H9 (cell line): ENCODE measurements around the gene RPAP2. TPM values are rescaled to one million over a fixed set of nuclear protein-coding genes. Genes with fewer than 3 reads are reported as not detected.

Experiments used
- DNase-seq: peaks from one replicate; pipeline ENCODE4 v3.0.0-alpha.2; 2017
- H2AFZ ChIP-seq: one replicate; pipeline ENCODE4 v1.6.1; 2013; ENCODE audit warnings: mild to moderate bottlenecking, low read length, control low read depth, moderate library complexity
- H2AK5ac ChIP-seq: 2 replicates; pipeline ENCODE4 v1.6.1; 2013; ENCODE audit warnings: low read length, control low read depth, mixed read lengths; ENCODE audit not compliant: insufficient read length
- H2BK120ac ChIP-seq: one replicate; pipeline ENCODE4 v1.6.1; 2013; ENCODE audit warnings: low read depth, mild to moderate bottlenecking, low read length, control low read depth, inconsistent platforms; ENCODE audit not compliant: poor library complexity, severe bottlenecking
- H2BK12ac ChIP-seq: 2 replicates; pipeline ENCODE4 v1.6.1; 2013; ENCODE audit warnings: low read length, control low read depth, mixed read lengths, low read depth; ENCODE audit not compliant: insufficient read length
- H2BK15ac ChIP-seq: 2 replicates; pipeline ENCODE4 v1.6.1; 2013; ENCODE audit warnings: low read depth, low read length, control low read depth
- H2BK20ac ChIP-seq: one replicate; pipeline ENCODE4 v1.6.1; 2013; ENCODE audit warnings: low read depth, mild to moderate bottlenecking, low read length, control low read depth, inconsistent platforms; ENCODE audit not compliant: poor library complexity, severe bottlenecking
- H2BK5ac ChIP-seq: 2 replicates; pipeline ENCODE4 v1.6.1; 2013; ENCODE audit warnings: low read length, control low read depth, mixed read lengths; ENCODE audit not compliant: insufficient read length
- H3K14ac ChIP-seq: 2 replicates; pipeline ENCODE4 v1.6.1; 2013; ENCODE audit warnings: low read length, control low read depth; ENCODE audit not compliant: insufficient read depth
- H3K18ac ChIP-seq: 2 replicates; pipeline ENCODE4 v1.6.1; 2013; ENCODE audit warnings: low read depth, mild to moderate bottlenecking, mixed read lengths, low read length, control low read depth; ENCODE audit not compliant: insufficient read length
- H3K23ac ChIP-seq: 2 replicates; pipeline ENCODE4 v1.6.1; 2013; ENCODE audit warnings: low read length, control low read depth, mixed read lengths, low read depth; ENCODE audit not compliant: insufficient read length
- H3K23me2 ChIP-seq: 2 replicates; pipeline ENCODE4 v1.6.1; 2013; ENCODE audit warnings: low read depth, mild to moderate bottlenecking, mixed read lengths, low read length, control low read depth; ENCODE audit not compliant: insufficient read length, poor library complexity, severe bottlenecking
- H3K27ac ChIP-seq: 2 replicates; pipeline ENCODE4 v1.5.1; 2013; ENCODE audit warnings: low read length, control low read depth, mixed read lengths, low read depth; ENCODE audit not compliant: insufficient read length
- H3K27me3 ChIP-seq: 2 replicates; pipeline ENCODE4 v1.6.1; 2013; ENCODE audit warnings: low read length, control low read depth, inconsistent platforms; ENCODE audit not compliant: insufficient read depth
- H3K4ac ChIP-seq: 2 replicates; pipeline ENCODE4 v1.6.1; 2013; ENCODE audit warnings: low read depth, mild to moderate bottlenecking, control low read depth, inconsistent platforms, low read length, moderate library complexity
- H3K4me1 ChIP-seq: 2 replicates; pipeline ENCODE4 v1.6.1; 2013; ENCODE audit warnings: low read length, control low read depth, inconsistent platforms; ENCODE audit not compliant: insufficient read depth
- H3K4me2 ChIP-seq: 2 replicates; pipeline ENCODE4 v1.6.1; 2013; ENCODE audit warnings: low read length, control low read depth, mixed read lengths; ENCODE audit not compliant: insufficient read length, insufficient read depth
- H3K56ac ChIP-seq: 2 replicates; pipeline ENCODE4 v1.6.1; 2013; ENCODE audit warnings: low read depth, mild to moderate bottlenecking, mixed read lengths, low read length, control low read depth; ENCODE audit not compliant: insufficient read length
- H3K79me1 ChIP-seq: 2 replicates; pipeline ENCODE4 v1.6.1; 2013; ENCODE audit warnings: low read depth, mild to moderate bottlenecking, moderate library complexity, low read length, control low read depth, inconsistent platforms; ENCODE audit not compliant: insufficient read depth, poor library complexity, severe bottlenecking
- H3K79me2 ChIP-seq: 2 replicates; pipeline ENCODE4 v1.6.1; 2013; ENCODE audit warnings: low read length, control low read depth, inconsistent platforms; ENCODE audit not compliant: insufficient read depth
- H3K9ac ChIP-seq: 2 replicates; pipeline ENCODE4 v1.6.1; 2013; ENCODE audit warnings: low read length, control low read depth, mixed read lengths; ENCODE audit not compliant: insufficient read length; ENCODE audit errors: extremely low read depth
- H3K9me3 ChIP-seq: one replicate; pipeline ENCODE4 v1.6.1; 2013; ENCODE audit warnings: low read depth, low read length, inconsistent platforms; ENCODE audit not compliant: control insufficient read depth
- H3T11ph ChIP-seq: one replicate; pipeline ENCODE4 v1.6.1; 2013; ENCODE audit warnings: mild to moderate bottlenecking, low read length, control low read depth, inconsistent platforms
- H4K20me1 ChIP-seq: one replicate; pipeline ENCODE4 v1.6.1; 2013; ENCODE audit not compliant: control insufficient read depth, insufficient read length, insufficient read depth
- H4K5ac ChIP-seq: 2 replicates; pipeline ENCODE4 v1.6.1; 2013; ENCODE audit warnings: low read depth, mild to moderate bottlenecking, mixed read lengths, low read length, control low read depth; ENCODE audit not compliant: insufficient read length
- H4K8ac ChIP-seq: replicated peaks from 2 replicates; pipeline ENCODE4 v1.6.1; 2013; ENCODE audit warnings: low read length, control low read depth, mixed read lengths, low read depth; ENCODE audit not compliant: insufficient read length
- H4K91ac ChIP-seq: 2 replicates; pipeline ENCODE4 v1.6.1; 2013; ENCODE audit warnings: low read depth, mild to moderate bottlenecking, moderate library complexity, mixed read lengths, low read length, control low read depth; ENCODE audit not compliant: insufficient read length
- H3K27ac Mint-ChIP-seq, 3 experiments: 2 replicates in 2 of 3; 3 replicates in 1 of 3; pipeline ENCODE4 v1.8.0; 2020 to 2021; ENCODE audit warnings: mixed read lengths in 3 of 3, mild to moderate bottlenecking in 1 of 3, moderate library complexity in 1 of 3
- H3K27me3 Mint-ChIP-seq: 2 replicates; pipeline ENCODE4 v1.8.0; 2021; ENCODE audit warnings: low read depth, mild to moderate bottlenecking, moderate library complexity, mixed read lengths
- H3K36me3 Mint-ChIP-seq, 3 experiments: 2 replicates in 2 of 3; 3 replicates in 1 of 3; pipeline ENCODE4 v1.8.0; 2020 to 2021; ENCODE audit warnings: low read depth in 3 of 3, mixed read lengths in 3 of 3; ENCODE audit not compliant: insufficient read depth in 1 of 3
- H3K4me1 Mint-ChIP-seq, 2 experiments: 2 replicates each; pipeline ENCODE4 v1.8.0; 2020; ENCODE audit warnings: mixed read lengths in 2 of 2
- H3K4me3 Mint-ChIP-seq, 2 experiments: 2 replicates in 1 of 2; 3 replicates in 1 of 2; pipeline ENCODE4 v1.8.0; 2020 to 2021; ENCODE audit warnings: mild to moderate bottlenecking in 2 of 2, mixed read lengths in 2 of 2, moderate library complexity in 1 of 2
- H3K9me3 Mint-ChIP-seq, 2 experiments: 2 replicates in 1 of 2; 3 replicates in 1 of 2; pipeline ENCODE4 v1.8.0; 2020; ENCODE audit warnings: mild to moderate bottlenecking in 2 of 2, mixed read lengths in 2 of 2, moderate library complexity in 1 of 2
- CTCF ChIP-seq: fragments of 200-600 bp; sonication (generic); conservative IDR thresholded peaks from 3 replicates; pipeline ENCODE4 v1.8.0; 2021; ENCODE audit warnings: antibody characterized with exemption, mild to moderate bottlenecking
- WGBS: extraction: QIAGEN DNeasy Blood & Tissue Kit; methylation state at CpG from one replicate; pipeline ENCODE4 v1.1.7; 2013; ENCODE audit warnings: missing lambda C conversion rate, low lambda C conversion rate, mixed read lengths; ENCODE audit not compliant: insufficient read length; ENCODE audit errors: extremely low coverage; 5-methylcytosine and 5-hydroxymethylcytosine counted together
- total RNA-seq: library from RNA; stranded (reverse); gene quantifications from 2 replicates; pipeline ENCODE4 v1.2.1, GENCODE V29; 2021

The RPAP2 gene
- total RNA-seq, 1 experiment from 2014 or later, result 27.4 TPM

GRCh38 chr1:92408825-92409224, 110.0 kb downstream of the RPAP2 start:
- no peak overlapping the region for H3K9ac ChIP-seq
- H3K23ac ChIP-seq, result no peak overlapping the region
- no peaks in the 10 kb centered on the region; the same call in 1 of the 2 replicates for H3K4me1 ChIP-seq
- H3K56ac ChIP-seq, result no peak overlapping the region
- no peaks in the 10 kb centered on the region for H3K9me3 ChIP-seq
- no peak overlapping the region for H3K4me3 Mint-ChIP-seq
- no peaks in the 10 kb centered on the region for H3K23me2 ChIP-seq
- H3K27me3 Mint-ChIP-seq, result no peaks in the 10 kb centered on the region
- no peak overlapping the region for H3K4me2 ChIP-seq
- H2BK15ac ChIP-seq, result no peak overlapping the region
- no peak overlapping the region for H2BK20ac ChIP-seq
- peaks cover 4 to 5% (median 4%) of the 10 kb centered on the region in 3 experiments for H3K36me3 Mint-ChIP-seq
- H3T11ph ChIP-seq, result no peak overlapping the region
- H2AK5ac ChIP-seq, result no peak overlapping the region
- peaks cover 9 to 10% of the 10 kb centered on the region in 2 experiments for H3K9me3 Mint-ChIP-seq
- no peak overlapping the region for H3K27ac Mint-ChIP-seq
- WGBS, result no CpG with 5 or more reads among the region's 1 CpG
- no peak for TF ChIP-seq CTCF
- no peak overlapping the region for H3K18ac ChIP-seq
- no peaks in the 10 kb centered on the region for H3K27me3 ChIP-seq
- H3K79me1 ChIP-seq, result no peaks in the 10 kb centered on the region
- H2BK120ac ChIP-seq, result no peak overlapping the region
- H3K4me1 Mint-ChIP-seq, result no peaks in the 10 kb centered on the region
- H3K14ac ChIP-seq, result no peak overlapping the region
- no peak overlapping the region for H2AFZ ChIP-seq
- H4K5ac ChIP-seq, result no peak overlapping the region
- H2BK5ac ChIP-seq, result no peak overlapping the region
- no peaks in the 10 kb centered on the region for H4K20me1 ChIP-seq
- H2BK12ac ChIP-seq, result no peak overlapping the region
- H3K79me2 ChIP-seq, result no peaks in the 10 kb centered on the region
- H3K27ac ChIP-seq, result no peak overlapping the region
- H3K4ac ChIP-seq, result no peak overlapping the region
- no peak for DNase-seq
- H4K91ac ChIP-seq, result no peak overlapping the region
- no peak overlapping the region for H4K8ac ChIP-seq
